HCT116 (cell line): ENCODE results near the gene PAN3.
"Not testable (repeated sequence)": the region's sequence is repeated elsewhere in the genome, so short reads cannot be mapped to it uniquely, and the experiment has no call there.

Source experiments
- EGR1 ChIP-seq: IDR thresholded peaks from 2 replicates; pipeline ENCODE4 v1.6.1; 2012; ENCODE audit warnings: low read depth
- EZH2 ChIP-seq: fragments of 200-600 bp; sonication (generic); IDR thresholded peaks from 2 replicates; pipeline ENCODE4 v1.6.1; 2017; ENCODE audit warnings: antibody characterized with exemption, mixed run types
- POLR2A ChIP-seq: IDR thresholded peaks from 2 replicates; pipeline ENCODE4 v1.7.0; 2011; ENCODE audit warnings: borderline replicate concordance; ENCODE audit not compliant: insufficient read depth, insufficient read length; ENCODE audit errors: extremely low read depth
- SIN3A ChIP-seq: IDR thresholded peaks from 2 replicates; pipeline ENCODE4 v1.6.1; 2012; ENCODE audit warnings: low read depth

DNA sequence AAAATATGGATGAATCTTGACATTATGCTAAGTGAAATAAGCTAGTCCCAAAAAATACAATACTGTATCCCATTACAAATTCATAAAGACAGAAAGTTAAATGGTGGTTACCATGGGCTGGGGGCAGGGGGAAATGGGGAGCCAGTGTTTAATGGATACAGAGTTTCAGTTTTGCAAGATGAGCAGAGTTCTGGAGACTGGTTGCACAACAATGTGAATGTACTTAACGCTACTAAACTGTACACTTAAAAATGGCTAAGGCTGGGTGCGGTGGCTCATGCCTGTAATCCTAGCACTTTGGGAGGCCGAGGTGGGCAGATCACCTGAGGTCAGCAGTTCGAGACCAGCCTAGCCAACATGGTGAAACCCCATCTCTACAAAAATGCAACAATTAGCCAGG is 36.5 kb upstream of the PAN3 start:
- not testable (repeated sequence) for TF ChIP-seq EZH2, POLR2A, EGR1, SIN3A
